Endothelial cell of umbilical vein (primary cell): ENCODE data around the gene RAB31. TPM values are rescaled to one million over a fixed set of nuclear protein-coding genes. Genes with fewer than 3 reads are reported as not detected.

Experiments used
- BruUV-seq: library from RNA; stranded (reverse); fragments of 400-500 nt; replicated peaks from 2 replicates; lab custom pipeline; 2021; lab: Mats Ljungman, UMichigan
- CTCF ChIA-PET: fragments of 300-600, 350-600 bp; sonication (Branson Sonifier 250); formaldehyde crosslinking; loops from one replicate; lab custom pipeline; 2021; ENCODE audit warnings: antibody characterized with exemption, inconsistent platforms; lab: Charles Lee
- POLR2A ChIA-PET: fragments of 300-600, 350-600 bp; sonication (Branson Sonifier 250); formaldehyde crosslinking; loops from one replicate; lab custom pipeline; 2021; ENCODE audit warnings: antibody characterized with exemption, inconsistent platforms; lab: Charles Lee
- DNase-seq: peaks from one replicate; pipeline ENCODE4 v3.0.0-alpha.2; 2011; ENCODE audit warnings: low read depth, low spot score
- FAIRE-seq: peaks from 2 replicates; lab custom pipeline; 2011; peaks lifted over from hg19 to GRCh38; lab: Jason Lieb, UNC
- H2AFZ ChIP-seq: 2 replicates; pipeline ENCODE4 v1.6.0; 2012; ENCODE audit warnings: low read depth, low read length, control low read depth, inconsistent platforms
- H3K27ac ChIP-seq: 2 replicates; pipeline ENCODE4 v1.5.1; 2011; ENCODE audit warnings: low read depth, mild to moderate bottlenecking, control low read depth, low read length, moderate library complexity; ENCODE audit not compliant: insufficient read depth
- H3K27me3 ChIP-seq, 2 experiments: 2 replicates each; pipeline versions ENCODE4 v1.6.0 to v1.6.1; 2011; ENCODE audit warnings: low read length in 2 of 2, mixed read lengths in 1 of 2; ENCODE audit not compliant: control insufficient read depth in 2 of 2, insufficient read depth in 2 of 2
- H3K36me3 ChIP-seq, 2 experiments: 2 replicates in 1 of 2; 3 replicates in 1 of 2; pipeline ENCODE4 v1.5.1; 2011; ENCODE audit warnings: low read length in 2 of 2, mild to moderate bottlenecking in 1 of 2, moderate library complexity in 1 of 2; ENCODE audit not compliant: control insufficient read depth in 2 of 2, insufficient read depth in 2 of 2; ENCODE audit errors: extremely low read depth in 1 of 2
- H3K4me1 ChIP-seq: 3 replicates; pipeline ENCODE4 v1.5.1; 2011; ENCODE audit warnings: mild to moderate bottlenecking, low read length; ENCODE audit not compliant: control insufficient read depth, insufficient read depth; ENCODE audit errors: extremely low read depth
- H3K4me2 ChIP-seq: 2 replicates; pipeline ENCODE4 v1.6.1; 2011; ENCODE audit warnings: low read length, control low read depth, mixed read lengths; ENCODE audit not compliant: insufficient read depth
- H3K4me3 ChIP-seq, 3 experiments: fragments of 200-600 bp in 1 of 3; sonication (generic), shearing (Covaris generic) in 1 of 3; replicated peaks in 1 of 3; 2 replicates each; pipeline ENCODE4 v1.5.1; 2011 to 2016; ENCODE audit warnings: control low read depth in 3 of 3, low read length in 3 of 3, mild to moderate bottlenecking in 2 of 3, inconsistent platforms in 1 of 3, low read depth in 1 of 3, moderate library complexity in 1 of 3; ENCODE audit not compliant: insufficient read depth in 1 of 3
- H3K79me2 ChIP-seq: 2 replicates; pipeline ENCODE4 v1.6.0; 2012; ENCODE audit warnings: low read length, inconsistent platforms; ENCODE audit not compliant: control insufficient read depth, insufficient read depth
- H3K9ac ChIP-seq: replicated peaks from 2 replicates; pipeline ENCODE3; 2011; ENCODE audit warnings: low read length, control low read depth; ENCODE audit not compliant: insufficient read depth; ENCODE audit errors: extremely low read depth
- H3K9me1 ChIP-seq: replicated peaks from 3 replicates; pipeline ENCODE4 v1.6.0; 2011; ENCODE audit warnings: mild to moderate bottlenecking, low read length; ENCODE audit not compliant: control insufficient read depth, insufficient read depth; ENCODE audit errors: extremely low read depth
- H3K9me3 ChIP-seq: replicated peaks from 2 replicates; pipeline ENCODE4 v1.5.1; 2012; ENCODE audit warnings: low read length, inconsistent platforms; ENCODE audit not compliant: control insufficient read depth, insufficient read depth
- H4K20me1 ChIP-seq: replicated peaks from 2 replicates; pipeline ENCODE3; 2011; ENCODE audit warnings: mild to moderate bottlenecking, low read length; ENCODE audit not compliant: control insufficient read depth, insufficient read depth; ENCODE audit errors: extremely low read depth
- EZH2 ChIP-seq: IDR thresholded peaks from 2 replicates; pipeline ENCODE4 v1.6.1; 2012; ENCODE audit warnings: borderline replicate concordance, low read depth, mild to moderate bottlenecking, moderate library complexity, low read length, inconsistent platforms; ENCODE audit not compliant: severe bottlenecking
- FOS ChIP-seq: IDR thresholded peaks from 2 replicates; pipeline ENCODE4 v1.6.1; 2011; ENCODE audit warnings: mild to moderate bottlenecking, low read length, moderate library complexity, borderline replicate concordance; ENCODE audit not compliant: insufficient read depth
- GATA2 ChIP-seq: IDR thresholded peaks from 2 replicates; pipeline ENCODE4 v1.7.0; 2011; ENCODE audit warnings: low read depth, mild to moderate bottlenecking, moderate library complexity, mixed read lengths, low read length; ENCODE audit not compliant: insufficient read length, insufficient read depth
- JUN ChIP-seq: IDR thresholded peaks from 2 replicates; pipeline ENCODE4 v1.6.1; 2011; ENCODE audit warnings: borderline replicate concordance, low read depth; ENCODE audit not compliant: insufficient read length, insufficient read depth
- MAX ChIP-seq: IDR thresholded peaks from 2 replicates; pipeline ENCODE4 v1.6.1; 2011; ENCODE audit not compliant: insufficient read depth, insufficient read length
- MYC ChIP-seq: IDR thresholded peaks from one replicate; pipeline ENCODE4 v1.6.1; 2011; ENCODE audit warnings: mild to moderate bottlenecking, low read depth, low read length
- POLR2A ChIP-seq: IDR thresholded peaks from 2 replicates; pipeline ENCODE4 v1.6.1; 2012; ENCODE audit warnings: low read depth, mild to moderate bottlenecking, control low read depth, low read length
- POLR2AphosphoS5 ChIP-seq: IDR thresholded peaks from 2 replicates; pipeline ENCODE4 v1.6.1; 2012; ENCODE audit warnings: low read depth, mild to moderate bottlenecking, control low read depth, low read length, moderate library complexity; ENCODE audit not compliant: insufficient read depth
- dilution Hi-C: fragments of 300-500 bp; cut with MboI; formaldehyde crosslinking; loops from one replicate; pipeline ENCODE4 v1.15.0; 2019; ENCODE audit warnings: low sequenced_read_pairs; ENCODE audit not compliant: extremely low pct_ligation_motif_present
- intact Hi-C: fragments of 100-400 bp; cut with micrococcal nuclease; formaldehyde crosslinking; loops from one replicate; pipeline ENCODE4 v1.10.0; 2022
- polyA plus RNA-seq, 4 experiments: library from polyadenylated mRNA; depleted of rRNA in 3 of 4; stranded (reverse) in 3 of 4; unstranded in 1 of 4; fragments of >200 nt; gene quantifications; 2 replicates each; pipeline versions ENCODE4 v1.2.1 to v1.2.3, GENCODE V29; 2011 to 2012; ENCODE audit warnings: missing spikeins in 1 of 4
- total RNA-seq: library from RNA; stranded (reverse); gene quantifications from 2 replicates; pipeline ENCODE4 v1.2.3, GENCODE V29; 2021
- TF ChIP-seq, protein P1 (sequence below), 2 donors: IDR thresholded peaks; 1 replicate in 1 of 2; 2 replicates in 1 of 2; pipeline ENCODE4 v1.5.1; 2011; ENCODE audit warnings: low read length in 2 of 2, mild to moderate bottlenecking in 2 of 2, moderate library complexity in 2 of 2, control low read depth in 1 of 2, inconsistent platforms in 1 of 2, low read depth in 1 of 2; ENCODE audit not compliant: insufficient read depth in 1 of 2; ENCODE audit errors: extremely low read depth in 1 of 2

Gene RAB31
- total and polyA plus RNA-seq, 2 donors (not counting 3 experiments of a cell fraction or from before 2014, with no cell fraction given) = 30.5 TPM

DNA sequence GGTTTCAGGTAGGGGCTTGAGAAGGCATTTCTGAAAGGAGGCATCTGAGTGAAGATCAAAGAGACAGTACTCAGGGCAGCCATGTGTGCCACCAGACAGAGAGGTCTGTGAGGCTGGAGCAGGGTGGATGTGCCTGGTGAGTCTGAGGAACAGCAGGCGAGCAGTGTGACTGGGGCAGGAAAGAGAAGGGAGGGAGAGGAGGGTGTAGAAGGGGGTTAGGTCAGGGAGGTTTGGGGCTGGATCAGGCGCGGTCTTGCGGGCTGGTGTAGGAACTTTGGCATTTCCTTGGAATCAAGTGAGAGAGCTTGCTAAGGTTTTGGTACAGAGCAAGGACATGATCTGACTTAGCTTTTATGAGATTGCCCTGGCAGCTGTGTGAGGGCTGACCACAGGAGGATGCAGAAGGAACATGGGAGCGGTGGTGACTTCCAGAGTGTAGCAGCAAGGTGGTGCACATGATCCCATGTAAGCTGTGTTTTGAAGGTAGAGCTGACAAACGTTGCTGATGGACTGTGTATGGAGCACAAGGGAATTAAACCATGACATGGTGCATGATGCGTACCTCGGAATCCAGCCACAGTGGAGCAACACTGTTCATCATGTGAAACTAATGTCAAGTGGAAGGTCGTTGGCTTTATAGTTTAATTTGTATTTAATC is 13.9 kb downstream of the RAB31 start:
- dilution Hi-C loops = no loop called here
- CTCF ChIA-PET = interaction anchor here (1.3 kb wide), 1 partner anchor 110 kb away, joined by 4 read pairs; no protein-coding TSS in a partner anchor

More for the DNA sequence above, 13.9 kb downstream of the RAB31 start:
- Histone ChIP-seq H3K9me3 (no peaks in the 10 kb centered on the region), H3K4me3 (no peak overlapping the region), H3K36me3 (no peaks in the 10 kb centered on the region), H3K4me1 (peaks cover 6% of the 10 kb centered on the region), H2AFZ (no peak overlapping the region), H3K9me1 (no peaks in the 10 kb centered on the region), H3K4me2 (no peak overlapping the region), H3K9ac (no peak overlapping the region), H3K27ac (no peak overlapping the region), H3K27me3 (no peaks in the 10 kb centered on the region), H4K20me1 (no peaks in the 10 kb centered on the region), H3K79me2 (peaks cover 15% of the 10 kb centered on the region)
- TF ChIP-seq MYC (no peak), JUN (no peak), POLR2AphosphoS5 (no peak), MAX (no peak), POLR2A (no peak), FOS (no peak), EZH2 (no peak), GATA2 (no peak)
- TF ChIP-seq, protein P1, sequence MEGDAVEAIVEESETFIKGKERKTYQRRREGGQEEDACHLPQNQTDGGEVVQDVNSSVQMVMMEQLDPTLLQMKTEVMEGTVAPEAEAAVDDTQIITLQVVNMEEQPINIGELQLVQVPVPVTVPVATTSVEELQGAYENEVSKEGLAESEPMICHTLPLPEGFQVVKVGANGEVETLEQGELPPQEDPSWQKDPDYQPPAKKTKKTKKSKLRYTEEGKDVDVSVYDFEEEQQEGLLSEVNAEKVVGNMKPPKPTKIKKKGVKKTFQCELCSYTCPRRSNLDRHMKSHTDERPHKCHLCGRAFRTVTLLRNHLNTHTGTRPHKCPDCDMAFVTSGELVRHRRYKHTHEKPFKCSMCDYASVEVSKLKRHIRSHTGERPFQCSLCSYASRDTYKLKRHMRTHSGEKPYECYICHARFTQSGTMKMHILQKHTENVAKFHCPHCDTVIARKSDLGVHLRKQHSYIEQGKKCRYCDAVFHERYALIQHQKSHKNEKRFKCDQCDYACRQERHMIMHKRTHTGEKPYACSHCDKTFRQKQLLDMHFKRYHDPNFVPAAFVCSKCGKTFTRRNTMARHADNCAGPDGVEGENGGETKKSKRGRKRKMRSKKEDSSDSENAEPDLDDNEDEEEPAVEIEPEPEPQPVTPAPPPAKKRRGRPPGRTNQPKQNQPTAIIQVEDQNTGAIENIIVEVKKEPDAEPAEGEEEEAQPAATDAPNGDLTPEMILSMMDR (IDR thresholded peaks at IDR 0.05; ENCODE audit: extremely low read depth in 1 of 2, insufficient read depth in 1 of 2, low read depth in 1 of 2, low read length in 2 of 2) = no peak
- no TSS peak for BruUV-seq
- intact Hi-C loops = no loop called here
- no peak for DNase-seq
- POLR2A ChIA-PET = no interaction called here
- no peak for FAIRE-seq
